Renal cortex interstitium (tissue), 11 donors: ENCODE measurements around the gene ITSN1. TPM values are rescaled to one million over a fixed set of nuclear protein-coding genes. Genes with fewer than 3 reads are reported as not detected.
"Not testable (repeated sequence)": the region's sequence is repeated elsewhere in the genome, so short reads cannot be mapped to it uniquely, and the experiment has no call there.

Experiments
- DNase-seq, 11 donors: peaks; one replicate each; pipeline ENCODE4 v3.0.0-alpha.2; 2013; ENCODE audit warnings: low read depth in 9 of 11, low spot score in 4 of 11; ENCODE audit errors: extremely low read depth in 1 of 11
- polyA plus RNA-seq, 3 donors: library from polyadenylated mRNA; unstranded; fragments of 120-200 nt; gene quantifications; one replicate each; pipeline ENCODE4 v1.2.1, GENCODE V29; 2013; ENCODE audit not compliant: insufficient read length in 3 of 3

Gene ITSN1
- polyA plus RNA-seq, 3 donors, result 42.9 to 52.1 (median 47.9) TPM

- no peak for DNase-seq
These were observed 141.1 kb downstream of the ITSN1 start for GRCh38 chr21:33783187-33783979.

GRCh38 chr21:33787431-33787830, 145.1 kb downstream of the ITSN1 start:
- DNase-seq, result no peak

DNA sequence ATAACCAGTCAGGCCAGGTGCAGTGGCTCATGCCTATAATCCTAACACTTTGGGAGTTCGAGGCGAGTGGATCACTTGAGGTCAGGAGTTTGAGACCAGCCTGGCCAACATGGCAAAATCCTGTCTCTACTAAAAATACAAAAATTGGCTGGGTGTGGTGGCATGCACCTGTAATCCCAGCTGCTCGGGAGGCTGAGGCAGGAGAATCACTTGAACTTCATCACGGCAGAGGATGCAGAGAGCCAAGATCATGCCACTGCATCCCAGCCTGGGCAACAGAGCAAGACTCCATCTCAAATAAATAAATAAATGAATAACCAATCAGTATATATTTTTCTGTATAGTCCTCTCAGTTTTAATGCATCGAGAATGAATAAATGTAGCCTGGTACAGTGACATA, 146.1 kb downstream of the ITSN1 start:
- DNase-seq, result not testable (repeated sequence)

DNA sequence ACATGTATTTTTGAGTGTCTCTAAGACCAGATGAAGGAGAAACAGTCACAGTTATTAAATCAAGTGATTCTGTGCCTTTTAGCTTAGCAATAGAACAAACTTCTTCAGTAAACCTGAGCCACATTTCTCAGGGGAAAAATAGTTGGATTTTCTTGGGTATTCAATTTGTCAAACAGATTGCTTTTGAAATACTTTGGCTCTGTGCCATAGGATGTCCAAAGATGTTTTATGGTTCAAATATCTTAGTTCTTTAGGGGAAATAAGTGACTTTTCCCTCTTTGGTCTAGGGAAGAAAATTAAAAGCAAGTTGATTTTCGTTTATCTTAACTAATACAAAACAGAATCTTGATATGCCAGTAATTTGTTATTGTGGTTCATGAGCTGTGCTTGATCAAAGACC, 147.4 kb downstream of the ITSN1 start:
- no peak for DNase-seq

DNA sequence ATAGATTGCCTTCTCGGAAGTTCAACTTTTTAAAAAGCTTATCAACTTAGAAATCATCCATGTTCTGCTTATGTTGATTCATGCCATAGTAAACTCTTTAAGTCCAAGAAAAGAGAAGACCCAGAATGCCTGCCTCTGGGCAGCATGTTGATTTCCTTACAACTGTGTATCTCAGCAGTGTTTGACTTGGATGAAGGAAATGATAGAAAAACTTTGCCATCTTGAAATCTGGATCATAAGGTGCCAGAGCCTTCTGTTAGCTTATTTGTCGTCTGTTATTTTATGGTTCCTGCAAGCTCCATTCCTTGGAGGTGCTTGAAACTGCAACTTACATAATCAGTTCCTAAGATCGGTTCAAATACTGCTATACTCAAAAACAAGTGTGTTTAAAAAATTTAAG, 148.8 kb downstream of the ITSN1 start:
- DNase-seq, result no peak

DNA sequence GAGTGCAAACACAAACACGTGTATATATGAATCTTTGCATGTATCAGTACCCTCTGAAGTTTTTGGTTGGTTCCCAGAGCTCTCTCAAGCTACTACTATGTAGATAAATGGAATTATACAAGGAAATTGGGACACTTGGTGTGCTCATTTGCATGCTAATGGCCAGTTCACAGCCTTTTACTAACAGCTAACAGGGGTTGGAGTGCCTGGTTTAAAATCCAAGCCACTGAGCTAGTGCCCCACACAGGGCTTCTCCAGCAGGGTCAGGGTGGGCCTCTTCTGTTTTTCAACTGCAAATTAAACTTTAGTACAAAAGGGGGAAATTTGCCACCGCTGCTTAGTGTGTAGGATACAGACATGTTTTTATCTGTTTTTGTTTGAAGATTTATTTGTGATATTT, 152.3 kb downstream of the ITSN1 start:
- DNase-seq, result no peak

GRCh38 chr21:33797565-33797964, 155.3 kb downstream of the ITSN1 start:
- no peak for DNase-seq

DNA sequence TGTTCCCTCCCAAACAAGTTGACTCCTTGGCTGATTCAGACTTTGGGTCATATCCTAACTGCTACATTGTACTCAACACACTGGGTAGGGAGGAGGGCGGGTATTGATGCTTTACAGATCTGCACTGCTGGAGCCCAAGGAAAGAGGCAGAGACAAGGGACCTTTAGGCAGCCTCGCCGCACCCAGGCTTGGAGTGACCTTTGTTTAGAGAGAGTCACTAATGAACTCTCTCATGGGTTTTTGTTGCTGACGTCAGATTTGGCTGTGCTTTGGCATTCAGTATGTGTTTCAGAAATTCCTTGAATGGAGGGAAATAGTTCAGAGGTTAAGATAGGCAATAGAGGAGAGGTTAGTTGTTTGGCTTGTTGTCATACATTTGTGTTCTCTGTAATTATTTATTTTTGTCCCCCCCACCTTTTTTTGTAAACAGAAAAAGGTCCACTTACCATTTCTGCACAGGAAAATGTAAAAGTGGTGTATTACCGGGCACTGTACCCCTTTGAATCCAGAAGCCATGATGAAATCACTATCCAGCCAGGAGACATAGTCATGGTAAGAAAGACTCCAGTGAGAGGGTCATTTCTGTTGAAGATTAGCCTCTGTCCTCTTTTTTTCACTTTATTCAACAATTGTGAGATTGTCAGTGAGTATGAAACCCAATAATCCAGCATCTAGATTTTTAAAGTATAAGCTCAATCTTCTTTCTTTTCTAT, 157.2 kb downstream of the ITSN1 start:
- no peak for DNase-seq

DNA sequence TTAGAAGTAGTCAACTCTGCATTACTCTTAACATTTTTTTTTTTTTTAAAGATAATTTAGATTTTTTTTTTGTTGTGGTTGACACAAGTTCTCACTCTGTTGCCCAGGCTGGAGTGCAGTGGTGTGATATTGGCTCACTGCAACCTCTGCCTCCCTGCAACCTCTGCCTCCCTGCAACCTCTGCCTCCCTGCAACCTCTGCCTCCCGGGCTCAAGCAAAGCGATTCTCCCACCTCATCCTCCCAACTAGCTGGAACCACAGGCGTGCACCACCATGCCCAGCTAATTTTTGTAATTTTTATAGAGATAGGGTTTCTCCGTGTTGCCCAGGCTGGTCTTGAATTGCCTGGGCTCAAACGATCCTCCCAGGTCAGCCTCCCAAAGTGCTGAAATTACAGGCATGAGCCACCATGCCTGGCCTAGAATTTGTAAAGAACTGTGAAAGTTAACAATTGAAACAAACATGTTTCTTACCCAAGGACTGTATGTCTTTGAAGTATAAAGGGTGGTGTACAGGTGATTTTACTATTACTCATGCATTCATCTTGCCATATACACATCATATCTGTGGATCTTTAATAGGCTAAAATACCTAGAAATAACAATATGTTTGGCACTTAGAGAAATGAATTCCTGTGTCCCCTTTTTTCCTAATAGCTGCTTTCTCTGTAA, 158.6 kb downstream of the ITSN1 start:
- no peak for DNase-seq

GRCh38 chr21:33801424-33802405, 159.4 kb downstream of the ITSN1 start:
- DNase-seq, result peak in 2 of 11 donors; percentile 24 to 35

DNA sequence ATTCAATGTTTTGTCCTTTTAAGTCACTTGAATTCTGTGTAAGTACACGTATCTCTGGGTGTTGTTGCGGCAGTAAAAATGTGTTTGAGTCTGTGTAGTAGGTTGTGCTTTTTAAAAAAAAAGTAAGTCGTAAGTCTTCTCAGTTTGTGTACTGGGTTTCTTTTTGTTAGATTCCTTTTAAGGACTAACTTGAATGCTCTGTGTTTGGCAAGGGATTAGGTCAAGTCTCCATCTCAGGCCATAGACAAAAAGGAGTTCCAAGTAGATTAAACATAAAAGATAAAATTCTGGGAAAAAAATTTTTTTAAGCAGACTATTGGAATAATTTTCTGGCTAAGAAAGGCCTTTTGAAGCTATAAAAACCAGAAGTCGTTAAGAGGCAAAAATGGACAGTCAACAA, 160.2 kb downstream of the ITSN1 start:
- no peak for DNase-seq

DNA sequence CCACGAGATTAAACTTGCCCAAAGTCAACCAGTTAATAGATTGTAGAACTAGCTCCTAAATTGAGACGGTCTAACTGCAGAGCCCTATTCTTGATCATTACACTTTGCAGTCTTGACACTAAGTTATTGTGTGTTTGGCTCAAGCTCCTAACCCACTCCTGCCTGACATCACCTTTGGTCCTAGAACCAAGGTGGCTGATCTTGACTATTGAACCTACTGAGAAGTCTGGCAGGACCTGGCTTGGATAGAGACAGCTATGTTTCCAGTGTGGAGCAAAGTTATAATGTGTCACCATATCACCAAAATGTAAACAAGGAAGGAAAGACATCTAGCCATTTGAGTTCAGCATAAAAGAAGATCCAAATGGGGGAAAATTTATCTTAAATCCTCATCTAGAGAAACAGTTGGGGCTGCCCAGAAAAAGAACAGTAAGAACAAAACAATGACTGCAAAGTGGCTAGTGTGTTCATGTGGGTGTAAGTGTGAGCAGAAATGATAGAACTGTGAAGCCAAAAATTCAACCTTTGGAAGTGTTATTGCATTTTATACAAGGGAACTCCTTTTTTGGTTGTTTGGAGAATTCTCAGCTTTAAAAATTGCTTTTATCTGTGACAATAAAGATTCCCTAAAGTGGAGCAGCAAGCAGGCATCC, 166.5 kb downstream of the ITSN1 start:
- no peak for DNase-seq

GRCh38 chr21:33810766-33811165, 168.5 kb downstream of the ITSN1 start:
- no peak for DNase-seq

- no peak for DNase-seq
These were observed 169.1 kb downstream of the ITSN1 start for GRCh38 chr21:33811167-33812010.

DNA sequence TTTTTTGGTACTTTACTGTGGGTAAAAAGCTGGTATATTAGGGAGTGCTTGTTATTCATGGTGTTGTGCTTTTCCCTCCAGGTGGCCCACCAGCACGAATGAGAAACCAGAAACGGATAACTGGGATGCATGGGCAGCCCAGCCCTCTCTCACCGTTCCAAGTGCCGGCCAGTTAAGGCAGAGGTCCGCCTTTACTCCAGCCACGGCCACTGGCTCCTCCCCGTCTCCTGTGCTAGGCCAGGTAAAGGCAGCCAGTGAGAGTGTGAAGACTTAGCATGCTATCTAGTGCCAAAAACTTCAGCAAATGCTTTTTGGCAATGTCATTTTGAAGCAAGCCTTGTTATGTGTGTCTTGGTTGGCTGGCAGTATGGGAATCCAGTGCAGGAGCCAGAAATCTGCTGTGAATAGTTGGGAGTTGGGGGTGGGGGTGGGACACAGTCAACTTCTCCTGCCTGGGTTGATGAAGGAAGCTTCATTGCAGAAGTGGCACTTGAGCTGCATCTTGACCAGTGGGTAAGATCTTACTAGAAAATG, 171.6 kb downstream of the ITSN1 start:
- no peak for DNase-seq

GRCh38 chr21:33815143-33815707, 172.9 kb downstream of the ITSN1 start:
- peak in 2 of 11 donors; percentile 29 to 41 for DNase-seq

DNA sequence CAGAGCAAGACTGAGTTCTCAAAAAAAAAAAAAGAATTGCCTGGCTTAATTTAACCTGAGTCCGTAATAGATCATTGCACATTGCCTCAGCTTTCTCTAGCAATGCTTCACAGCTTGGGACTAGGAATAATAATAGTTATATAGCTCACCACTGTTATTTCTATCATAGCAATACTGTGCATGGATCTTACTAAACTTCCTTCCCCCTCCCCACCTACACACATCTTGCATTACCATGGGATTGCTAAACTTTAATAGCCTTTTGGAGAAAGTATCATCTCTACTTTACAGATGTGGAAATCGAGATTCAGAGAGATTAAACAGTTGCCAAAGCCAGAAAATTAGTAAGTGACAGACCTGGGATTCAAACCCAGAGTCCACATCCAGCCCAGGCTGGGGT, 173.9 kb downstream of the ITSN1 start:
- DNase-seq, result no peak
